OCI-LY1 (cell line): ENCODE results near the gene CLDND2.

Source experiments
- H2AFZ ChIP-seq: fragments of 200-600 bp; sonication (generic), shearing (Covaris generic); 2 replicates; pipeline ENCODE4 v1.6.0; 2014; ENCODE audit warnings: antibody characterized with exemption, mild to moderate bottlenecking, low read length
- H3F3A ChIP-seq: fragments of 200-600 bp; sonication (generic), shearing (Covaris generic); 2 replicates; pipeline ENCODE4 v1.6.0; 2014; ENCODE audit warnings: mild to moderate bottlenecking, antibody characterized with exemption, low read length, moderate library complexity; ENCODE audit not compliant: insufficient read depth
- H3K27ac ChIP-seq: fragments of 200-600 bp; sonication (generic); 2 replicates; pipeline ENCODE4 v1.5.1; 2014; ENCODE audit warnings: low read length, mixed run types, mild to moderate bottlenecking, low read depth; ENCODE audit not compliant: poor library complexity, severe bottlenecking
- H3K27me3 ChIP-seq: fragments of 200-600 bp; sonication (generic); 2 replicates; pipeline ENCODE4 v1.6.0; 2014; ENCODE audit warnings: antibody characterized with exemption, mild to moderate bottlenecking, low read length, moderate library complexity; ENCODE audit not compliant: insufficient read depth
- H3K36me3 ChIP-seq: fragments of 200-600 bp; sonication (generic); 2 replicates; pipeline ENCODE4 v1.6.1; 2014; ENCODE audit warnings: mild to moderate bottlenecking, antibody characterized with exemption, low read length, moderate library complexity, mixed read lengths; ENCODE audit not compliant: insufficient read depth
- H3K4me1 ChIP-seq: fragments of 200-600 bp; sonication (generic); 2 replicates; pipeline ENCODE4 v1.5.1; 2014; ENCODE audit warnings: mild to moderate bottlenecking, low read length, moderate library complexity; ENCODE audit not compliant: insufficient read depth, severe bottlenecking
- H3K4me2 ChIP-seq: fragments of 200-600 bp; sonication (generic), shearing (Covaris generic); 2 replicates; pipeline ENCODE4 v1.6.1; 2014; ENCODE audit warnings: low read length
- H3K4me3 ChIP-seq: fragments of 200-600 bp; sonication (generic); 2 replicates; pipeline ENCODE4 v1.5.1; 2014; ENCODE audit warnings: low read length, low read depth, mild to moderate bottlenecking, mixed read lengths; ENCODE audit not compliant: poor library complexity, severe bottlenecking
- H3K79me2 ChIP-seq: fragments of 200-600 bp; shearing (Covaris generic); 2 replicates; pipeline ENCODE4 v1.6.1; 2016; ENCODE audit warnings: mixed run types, low read length, mixed read lengths; ENCODE audit not compliant: insufficient read depth
- H3K9ac ChIP-seq: fragments of 200-600 bp; sonication (generic), shearing (Covaris generic); 2 replicates; pipeline ENCODE4 v1.6.1; 2014; ENCODE audit warnings: mild to moderate bottlenecking, low read length, mixed read lengths
- H3K9me2 ChIP-seq: fragments of 200-600 bp; sonication (generic), shearing (Covaris generic); 2 replicates; pipeline ENCODE4 v1.6.1; 2014; ENCODE audit warnings: low read depth, mild to moderate bottlenecking, low read length, mixed read lengths
- H3K9me3 ChIP-seq: fragments of 200-600 bp; shearing (Covaris generic); 2 replicates; pipeline ENCODE4 v1.6.1; 2014; ENCODE audit warnings: low read length, mixed read lengths
- H4K20me1 ChIP-seq: fragments of 200-600 bp; sonication (generic), shearing (Covaris generic); 2 replicates; pipeline ENCODE4 v1.6.0; 2016; ENCODE audit warnings: mild to moderate bottlenecking, low read length; ENCODE audit not compliant: insufficient read depth
- EZH2 ChIP-seq: fragments of 200-600 bp; sonication (generic), shearing (Covaris generic); IDR thresholded peaks from 2 replicates; pipeline ENCODE4 v1.8.0; 2017; ENCODE audit warnings: borderline replicate concordance, mixed run types, mild to moderate bottlenecking, antibody characterized with exemption, low read length, moderate library complexity, mixed read lengths
- TF ChIP-seq, protein P1 (sequence below): fragments of 200-600 bp; sonication (generic), shearing (Covaris generic); IDR thresholded peaks from 2 replicates; pipeline ENCODE4 v1.5.1; 2017; ENCODE audit warnings: mild to moderate bottlenecking, antibody characterized with exemption, low read length, moderate library complexity, mixed read lengths

The CLDND2 gene

DNA sequence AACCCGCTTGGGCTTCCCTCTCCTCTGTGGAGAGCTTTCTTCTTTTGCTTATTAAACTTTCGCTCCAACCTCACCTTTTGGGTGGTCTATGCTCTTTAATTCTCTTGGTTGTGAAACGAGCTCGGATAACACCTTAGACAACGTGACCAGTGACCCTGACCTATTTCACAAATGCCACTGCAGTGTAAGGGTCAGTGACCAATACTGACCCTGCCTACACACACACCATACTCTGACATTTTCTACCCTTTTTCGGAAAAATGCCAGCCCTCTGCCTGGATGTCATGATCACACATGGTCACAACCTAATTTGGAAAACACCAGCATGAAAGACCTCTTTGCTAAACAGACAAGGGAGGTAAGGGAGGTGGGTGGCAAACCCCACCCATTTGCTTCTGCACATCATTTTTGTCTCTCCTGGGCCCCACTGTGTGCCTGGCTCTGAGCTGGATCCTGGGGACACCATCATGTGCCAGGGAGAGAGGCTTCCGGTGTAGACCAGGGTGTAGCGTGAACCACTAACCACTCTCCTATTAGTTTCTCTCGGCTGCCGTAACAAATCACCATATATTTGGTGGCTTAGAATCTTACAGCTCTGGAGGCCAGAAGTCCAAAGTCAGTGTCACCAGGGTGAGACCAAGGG is 12.5 kb downstream of the CLDND2 start:
- no peaks in the 10 kb centered on the region for H3K4me1 ChIP-seq
- H3K79me2 ChIP-seq, result no peaks in the 10 kb centered on the region
- no peak overlapping the region for H3K27ac ChIP-seq
- H3K9me3 ChIP-seq, result no peaks in the 10 kb centered on the region
- H3K4me3 ChIP-seq, result no peak overlapping the region
- no peaks in the 10 kb centered on the region for H3K9me2 ChIP-seq
- TF ChIP-seq EZH2, result no peak
- TF ChIP-seq, protein P1, sequence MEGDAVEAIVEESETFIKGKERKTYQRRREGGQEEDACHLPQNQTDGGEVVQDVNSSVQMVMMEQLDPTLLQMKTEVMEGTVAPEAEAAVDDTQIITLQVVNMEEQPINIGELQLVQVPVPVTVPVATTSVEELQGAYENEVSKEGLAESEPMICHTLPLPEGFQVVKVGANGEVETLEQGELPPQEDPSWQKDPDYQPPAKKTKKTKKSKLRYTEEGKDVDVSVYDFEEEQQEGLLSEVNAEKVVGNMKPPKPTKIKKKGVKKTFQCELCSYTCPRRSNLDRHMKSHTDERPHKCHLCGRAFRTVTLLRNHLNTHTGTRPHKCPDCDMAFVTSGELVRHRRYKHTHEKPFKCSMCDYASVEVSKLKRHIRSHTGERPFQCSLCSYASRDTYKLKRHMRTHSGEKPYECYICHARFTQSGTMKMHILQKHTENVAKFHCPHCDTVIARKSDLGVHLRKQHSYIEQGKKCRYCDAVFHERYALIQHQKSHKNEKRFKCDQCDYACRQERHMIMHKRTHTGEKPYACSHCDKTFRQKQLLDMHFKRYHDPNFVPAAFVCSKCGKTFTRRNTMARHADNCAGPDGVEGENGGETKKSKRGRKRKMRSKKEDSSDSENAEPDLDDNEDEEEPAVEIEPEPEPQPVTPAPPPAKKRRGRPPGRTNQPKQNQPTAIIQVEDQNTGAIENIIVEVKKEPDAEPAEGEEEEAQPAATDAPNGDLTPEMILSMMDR, result no peak
- no peak overlapping the region for H2AFZ ChIP-seq
- no peaks in the 10 kb centered on the region for H3K27me3 ChIP-seq
- H3K9ac ChIP-seq, result no peak overlapping the region
- no peaks in the 10 kb centered on the region for H4K20me1 ChIP-seq
- H3K4me2 ChIP-seq, result no peak overlapping the region
- no peaks in the 10 kb centered on the region for H3F3A ChIP-seq
- H3K36me3 ChIP-seq, result peaks cover 23% of the 10 kb centered on the region

DNA sequence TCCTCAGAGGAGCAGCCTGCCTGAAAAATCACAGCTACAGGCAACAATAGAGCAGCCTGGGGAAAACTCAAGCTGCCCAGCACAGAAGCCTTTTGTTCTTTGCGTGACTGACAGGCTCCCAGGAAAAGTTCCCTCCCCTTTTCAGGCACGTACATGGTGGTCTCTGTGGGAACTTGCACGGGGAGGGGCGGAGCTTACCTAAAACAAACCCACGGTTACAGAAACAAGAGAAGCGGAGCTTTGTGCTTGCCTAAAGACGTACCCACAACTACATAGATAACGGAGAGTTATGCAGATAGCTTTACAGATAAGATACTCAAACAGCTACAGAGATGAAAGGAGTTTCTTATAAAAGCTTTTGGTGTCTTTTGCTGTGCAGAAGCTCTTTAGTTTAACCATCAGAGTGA is 14.1 kb downstream of the CLDND2 start:
- Histone ChIP-seq H3K9me2 (no peaks in the 10 kb centered on the region), H3K4me2 (no peak overlapping the region), H3K79me2 (no peaks in the 10 kb centered on the region), H2AFZ (no peak overlapping the region), H3K36me3 (peaks cover 36% of the 10 kb centered on the region), H4K20me1 (no peaks in the 10 kb centered on the region), H3K9ac (no peak overlapping the region), H3K27me3 (no peaks in the 10 kb centered on the region), H3F3A (no peaks in the 10 kb centered on the region), H3K9me3 (no peaks in the 10 kb centered on the region), H3K27ac (no peak overlapping the region), H3K4me3 (no peak overlapping the region), H3K4me1 (no peaks in the 10 kb centered on the region)
- TF ChIP-seq, protein P1, result no peak
- TF ChIP-seq EZH2, result no peak

DNA sequence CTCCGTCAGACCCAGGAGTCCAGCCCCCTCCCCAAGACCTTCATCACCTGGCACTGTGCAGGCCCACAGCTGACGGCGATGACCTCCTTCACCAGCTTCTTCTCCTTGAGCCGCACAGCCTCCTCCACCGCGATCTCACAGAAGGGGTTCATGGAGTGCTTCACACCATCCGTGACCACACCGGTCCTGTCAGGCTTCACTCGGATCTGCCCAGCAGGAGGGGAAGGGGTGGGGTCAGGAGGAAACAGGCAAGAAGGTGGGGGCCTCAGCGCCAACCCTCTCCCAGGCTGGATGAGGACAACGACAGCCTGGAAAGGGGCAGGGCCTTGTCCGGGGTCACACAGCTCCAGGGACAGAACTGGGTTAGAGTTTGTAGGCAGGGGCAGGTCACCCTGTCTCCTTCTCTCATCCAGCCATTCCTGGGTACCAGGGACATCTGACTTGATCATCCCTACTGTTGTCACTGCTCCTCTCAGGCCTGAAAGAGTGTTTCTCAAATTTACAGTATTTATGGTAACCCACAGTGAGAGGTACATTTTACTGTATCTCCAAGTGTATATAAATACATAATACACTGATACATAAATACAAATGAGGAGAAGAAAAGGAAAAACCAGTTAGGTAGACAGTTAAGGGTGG is 14.6 kb downstream of the CLDND2 start:
- no peak overlapping the region for H3K27ac ChIP-seq
- H4K20me1 ChIP-seq, result no peaks in the 10 kb centered on the region
- no peaks in the 10 kb centered on the region for H3K9me3 ChIP-seq
- H3K4me1 ChIP-seq, result no peaks in the 10 kb centered on the region
- no peak overlapping the region for H3K4me2 ChIP-seq
- H3K36me3 ChIP-seq, result peaks cover 36% of the 10 kb centered on the region
- H3K4me3 ChIP-seq, result no peak overlapping the region
- H3K27me3 ChIP-seq, result no peaks in the 10 kb centered on the region
- H3F3A ChIP-seq, result no peaks in the 10 kb centered on the region
- no peak for TF ChIP-seq EZH2
- TF ChIP-seq, protein P1, result no peak
- H3K79me2 ChIP-seq, result no peaks in the 10 kb centered on the region
- no peak overlapping the region for H2AFZ ChIP-seq
- no peaks in the 10 kb centered on the region for H3K9me2 ChIP-seq
- no peak overlapping the region for H3K9ac ChIP-seq
